Colonic mucosa (tissue), 4 donors: ENCODE results near the gene RRM1. TPM values are rescaled to one million over a fixed set of nuclear protein-coding genes. Genes with fewer than 3 reads are reported as not detected.
"Not testable (repeated sequence)": the region's sequence is repeated elsewhere in the genome, so short reads cannot be mapped to it uniquely, and the experiment has no call there.

Source experiments
- DNase-seq: peaks from one replicate; pipeline ENCODE4 v3.0.0-alpha.2; 2020
- H3K27ac ChIP-seq: fragments of 200-600 bp; one replicate; pipeline ENCODE4 v1.8.0; 2021
- H3K27me3 ChIP-seq: fragments of 200-600 bp; one replicate; pipeline ENCODE4 v1.8.0; 2021
- H3K36me3 ChIP-seq: fragments of 200-600 bp; one replicate; pipeline ENCODE4 v1.8.0; 2021
- H3K4me1 ChIP-seq: fragments of 200-600 bp; one replicate; pipeline ENCODE4 v1.8.0; 2021; ENCODE audit warnings: mild to moderate bottlenecking
- H3K4me3 ChIP-seq: fragments of 200-600 bp; one replicate; pipeline ENCODE4 v1.8.0; 2021
- H3K9ac ChIP-seq, 2 donors: one replicate each; pipeline ENCODE4 v1.7.0; 2013; ENCODE audit warnings: control low read depth in 2 of 2, low read depth in 2 of 2, low read length in 2 of 2
- H3K9me3 ChIP-seq: fragments of 200-600 bp; one replicate; pipeline ENCODE4 v1.8.0; 2021
- intact Hi-C: fragments of 100-400 bp; cut with DNase I; formaldehyde crosslinking; loops from one replicate; pipeline ENCODE4 v1.14.1; 2022
- total RNA-seq, 2 donors: library from RNA; stranded (reverse); fragmentation: NEBNext Ultra II Directional in 1 of 2; extraction: Animal tissue kit (Norgen Biotek cat#: 25700) in 1 of 2; gene quantifications; one replicate each; pipeline ENCODE4 v1.2.1, GENCODE V29; 2021
- TF ChIP-seq, protein P1 (sequence below): fragments of 200-600 bp; IDR thresholded peaks from one replicate; pipeline ENCODE4 v1.8.0; 2022; ENCODE audit warnings: antibody characterized with exemption, mild to moderate bottlenecking
- donor health status: healthy.
- donor health status: DM: no; HTN: no; CAD: no.
- donor health status: DM: no; HTN: no; CAD: no.

Gene RRM1
- total RNA-seq, 2 donors from 2014 or later, result 50.7 to 108 TPM

DNA sequence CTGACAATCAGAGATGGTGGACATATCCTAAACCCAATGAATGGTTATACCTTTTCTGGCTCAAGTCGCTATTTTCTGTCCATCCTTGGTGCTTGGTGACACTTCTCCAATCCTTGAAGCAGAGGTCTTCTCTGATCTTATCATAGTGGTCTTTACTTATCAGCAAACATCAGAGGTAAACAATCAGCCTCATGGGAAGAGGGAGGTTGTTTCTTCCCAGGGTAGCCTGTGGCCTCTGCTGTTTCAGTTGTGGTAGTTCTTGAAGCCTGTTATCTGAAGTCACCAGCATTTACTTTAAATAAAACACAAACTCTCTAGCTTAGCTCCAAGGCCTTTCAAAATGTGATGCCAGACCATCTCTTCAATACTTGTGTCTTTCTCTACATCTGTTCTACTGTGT lies 66.7 kb downstream of the RRM1 start:
- TF ChIP-seq, protein P1, sequence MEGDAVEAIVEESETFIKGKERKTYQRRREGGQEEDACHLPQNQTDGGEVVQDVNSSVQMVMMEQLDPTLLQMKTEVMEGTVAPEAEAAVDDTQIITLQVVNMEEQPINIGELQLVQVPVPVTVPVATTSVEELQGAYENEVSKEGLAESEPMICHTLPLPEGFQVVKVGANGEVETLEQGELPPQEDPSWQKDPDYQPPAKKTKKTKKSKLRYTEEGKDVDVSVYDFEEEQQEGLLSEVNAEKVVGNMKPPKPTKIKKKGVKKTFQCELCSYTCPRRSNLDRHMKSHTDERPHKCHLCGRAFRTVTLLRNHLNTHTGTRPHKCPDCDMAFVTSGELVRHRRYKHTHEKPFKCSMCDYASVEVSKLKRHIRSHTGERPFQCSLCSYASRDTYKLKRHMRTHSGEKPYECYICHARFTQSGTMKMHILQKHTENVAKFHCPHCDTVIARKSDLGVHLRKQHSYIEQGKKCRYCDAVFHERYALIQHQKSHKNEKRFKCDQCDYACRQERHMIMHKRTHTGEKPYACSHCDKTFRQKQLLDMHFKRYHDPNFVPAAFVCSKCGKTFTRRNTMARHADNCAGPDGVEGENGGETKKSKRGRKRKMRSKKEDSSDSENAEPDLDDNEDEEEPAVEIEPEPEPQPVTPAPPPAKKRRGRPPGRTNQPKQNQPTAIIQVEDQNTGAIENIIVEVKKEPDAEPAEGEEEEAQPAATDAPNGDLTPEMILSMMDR, result no peak
- DNase-seq, result no peak
- Histone ChIP-seq H3K4me1 (no peaks in the 10 kb centered on the region), H3K27me3 (no peaks in the 10 kb centered on the region), H3K4me3 (no peak overlapping the region), H3K9ac (no peak overlapping the region), H3K36me3 (no peaks in the 10 kb centered on the region), H3K9me3 (no peaks in the 10 kb centered on the region), H3K27ac (no peak overlapping the region)
- intact Hi-C loops, result no loop called here

DNA sequence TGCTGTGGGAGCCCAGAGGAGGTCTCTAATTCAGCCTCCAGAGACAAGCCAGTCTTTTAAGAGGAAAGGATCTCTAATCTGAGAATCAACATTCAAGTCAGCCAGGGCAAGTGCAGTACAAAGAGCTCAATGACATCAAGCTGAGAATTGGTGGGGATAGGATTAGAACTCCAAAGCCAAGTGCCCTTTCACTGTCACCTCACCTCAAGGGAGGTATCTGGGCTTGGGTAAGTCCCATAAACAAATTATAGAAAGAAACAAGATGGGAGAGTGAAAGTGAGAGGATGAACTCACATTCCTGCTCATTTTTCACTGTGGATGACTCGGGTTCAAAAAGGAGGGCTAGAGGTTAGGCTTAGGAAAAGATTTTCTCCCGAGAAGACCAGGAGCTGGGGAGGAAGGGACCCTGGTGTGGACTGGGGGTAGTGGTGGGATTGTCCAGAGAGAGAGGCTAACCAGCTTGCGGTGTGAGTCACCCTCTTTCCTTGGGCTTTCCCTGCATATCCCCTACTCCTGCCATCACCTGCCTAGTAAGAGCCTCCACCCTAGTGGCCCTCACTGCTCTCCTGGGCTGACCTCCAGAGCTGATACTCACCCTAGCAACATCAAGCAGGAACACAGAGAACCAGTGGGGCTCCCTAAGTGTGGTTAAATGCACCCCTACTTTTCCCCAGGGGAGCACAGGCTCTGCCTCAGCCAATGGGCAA lies 70.4 kb downstream of the RRM1 start:
- H3K4me3 ChIP-seq, result no peak overlapping the region
- H3K36me3 ChIP-seq, result no peaks in the 10 kb centered on the region
- H3K9ac ChIP-seq, result no peak overlapping the region
- no peaks in the 10 kb centered on the region for H3K9me3 ChIP-seq
- H3K27ac ChIP-seq, result no peak overlapping the region
- no peaks in the 10 kb centered on the region for H3K4me1 ChIP-seq
- no peak for DNase-seq
- intact Hi-C loops, result no loop called here
- TF ChIP-seq, protein P1, result no peak
- H3K27me3 ChIP-seq, result no peaks in the 10 kb centered on the region

DNA sequence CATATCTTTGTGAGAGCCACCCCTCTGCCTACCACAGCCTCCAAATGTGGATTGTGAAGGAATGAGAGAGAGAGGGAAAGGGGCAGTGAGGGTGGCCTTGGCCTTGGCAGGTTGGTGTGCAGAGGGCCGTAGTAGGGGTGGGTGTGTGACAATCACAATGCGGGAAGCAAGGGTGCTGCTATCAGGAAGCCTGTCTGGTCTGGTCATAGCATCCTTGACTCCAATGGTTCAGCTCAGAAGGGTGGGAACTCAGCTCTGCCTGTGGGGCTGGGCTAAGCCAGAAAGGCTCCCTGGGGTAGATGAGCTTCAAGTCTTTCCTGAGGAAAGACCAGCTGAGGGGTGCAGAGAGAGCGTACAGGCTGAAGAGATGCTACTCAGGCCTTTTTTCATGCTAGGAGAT lies 72.7 kb downstream of the RRM1 start:
- Histone ChIP-seq H3K27ac (no peak overlapping the region), H3K36me3 (no peaks in the 10 kb centered on the region), H3K4me3 (no peak overlapping the region), H3K9ac (no peak overlapping the region), H3K9me3 (no peaks in the 10 kb centered on the region), H3K4me1 (no peaks in the 10 kb centered on the region), H3K27me3 (no peaks in the 10 kb centered on the region)
- TF ChIP-seq, protein P1, result no peak
- DNase-seq, result no peak
- intact Hi-C loops, result no loop called here

DNA sequence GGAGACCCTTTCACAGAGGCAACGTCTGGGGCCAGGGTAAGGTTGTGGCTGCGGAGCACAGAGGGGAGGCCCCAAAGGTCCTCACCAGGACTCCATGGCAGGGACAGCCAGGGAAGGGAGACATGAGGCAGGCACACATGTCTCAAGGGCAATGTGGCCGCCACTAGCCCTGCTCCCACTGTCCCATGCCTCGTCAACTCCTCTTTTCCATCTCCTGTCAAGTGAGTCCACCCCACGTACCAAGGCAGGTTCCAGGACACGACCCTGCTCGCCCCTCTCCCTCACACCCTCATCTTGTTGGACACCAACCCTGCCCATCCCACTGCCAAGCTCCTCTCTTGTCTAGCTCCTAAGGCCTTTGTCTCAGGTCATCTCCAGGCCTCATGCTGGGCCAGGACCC lies 73.2 kb downstream of the RRM1 start:
- Histone ChIP-seq H3K9ac (no peak overlapping the region), H3K4me1 (no peaks in the 10 kb centered on the region), H3K4me3 (no peak overlapping the region), H3K9me3 (no peaks in the 10 kb centered on the region), H3K27ac (no peak overlapping the region), H3K27me3 (no peaks in the 10 kb centered on the region), H3K36me3 (no peaks in the 10 kb centered on the region)
- TF ChIP-seq, protein P1, result no peak
- DNase-seq, result no peak
- intact Hi-C loops, result no loop called here

DNA sequence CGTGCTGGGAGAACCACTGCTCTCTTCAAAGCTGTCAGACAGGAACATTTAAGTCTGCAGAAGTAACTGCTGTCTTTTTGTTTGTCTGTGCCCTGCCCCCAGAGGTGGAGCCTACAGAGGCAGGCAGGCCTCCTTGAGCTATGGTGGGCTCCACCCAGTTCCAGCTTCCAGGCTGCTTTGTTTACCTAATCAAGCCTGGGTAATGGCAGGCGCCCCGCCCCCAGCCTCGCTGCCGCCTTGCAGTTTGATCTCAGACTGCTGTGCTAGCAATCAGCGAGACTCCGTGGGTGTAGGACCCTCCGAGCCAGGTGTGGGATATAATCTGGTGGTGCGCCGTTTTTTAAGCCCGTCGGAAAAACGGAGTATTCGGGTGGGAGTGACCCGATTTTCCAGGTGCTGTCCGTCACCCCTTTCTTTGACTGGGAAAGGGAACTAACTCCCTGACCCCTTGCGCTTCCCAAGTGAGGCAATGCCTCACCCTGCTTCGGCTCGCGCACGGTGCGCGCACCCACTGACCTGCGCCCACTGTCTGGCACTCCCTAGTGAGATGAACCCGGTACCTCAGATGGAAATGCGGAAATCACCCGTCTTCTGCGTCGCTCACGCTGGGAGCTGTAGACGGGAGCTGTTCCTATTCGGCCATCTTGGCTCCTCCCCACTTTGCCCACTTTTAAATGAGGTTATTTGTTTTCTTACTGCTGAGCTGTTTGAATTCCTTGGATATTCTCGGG lies 81.2 kb downstream of the RRM1 start:
- H3K4me3 ChIP-seq, intact Hi-C loops: not testable (repeated sequence)
- DNase-seq, result peak; percentile 59

More for the DNA sequence above, 81.2 kb downstream of the RRM1 start:
- H3K9ac ChIP-seq, H3K36me3 ChIP-seq, H3K27me3 ChIP-seq, H3K27ac ChIP-seq, H3K4me1 ChIP-seq, H3K9me3 ChIP-seq: not testable (repeated sequence)
